Osteoblast (primary cell): ENCODE measurements around the gene CACFD1. TPM values are rescaled to one million over a fixed set of nuclear protein-coding genes. Genes with fewer than 3 reads are reported as not detected.

Experiments used
- DNase-seq: peaks from one replicate; pipeline ENCODE4 v3.0.0; 2011; ENCODE audit warnings: low spot score, mixed read lengths; ENCODE audit not compliant: insufficient read length; ENCODE audit errors: missing footprints
- H2AFZ ChIP-seq: 2 replicates; pipeline ENCODE4 v1.6.0; 2011; ENCODE audit warnings: mild to moderate bottlenecking, low read length
- H3K27ac ChIP-seq: 2 replicates; pipeline ENCODE4 v1.5.1; 2011; ENCODE audit warnings: mild to moderate bottlenecking, low read depth, low read length, moderate library complexity
- H3K27me3 ChIP-seq: 2 replicates; pipeline ENCODE4 v1.6.0; 2012; ENCODE audit warnings: mild to moderate bottlenecking, control low read depth, inconsistent platforms, low read length, moderate library complexity; ENCODE audit not compliant: insufficient read depth
- H3K36me3 ChIP-seq: 2 replicates; pipeline ENCODE4 v1.5.1; 2011; ENCODE audit warnings: mild to moderate bottlenecking, low read length, control low read depth, moderate library complexity; ENCODE audit not compliant: insufficient read depth
- H3K4me1 ChIP-seq: 2 replicates; pipeline ENCODE4 v1.5.1; 2011; ENCODE audit warnings: mild to moderate bottlenecking, low read length, control low read depth, moderate library complexity; ENCODE audit not compliant: insufficient read depth
- H3K4me2 ChIP-seq: 2 replicates; pipeline ENCODE4 v1.6.0; 2011; ENCODE audit warnings: mild to moderate bottlenecking, low read length; ENCODE audit not compliant: insufficient read depth
- H3K4me3 ChIP-seq: fragments of 200-600 bp; sonication (generic); 3 replicates; pipeline ENCODE4 v1.5.1; 2012; ENCODE audit warnings: mild to moderate bottlenecking, low read length, inconsistent platforms; ENCODE audit not compliant: insufficient read depth
- H3K79me2 ChIP-seq: 2 replicates; pipeline ENCODE4 v1.6.0; 2012; ENCODE audit warnings: mild to moderate bottlenecking, low read length, control low read depth, inconsistent platforms; ENCODE audit not compliant: insufficient read depth
- H3K9me3 ChIP-seq: 2 replicates; pipeline ENCODE4 v1.5.1; 2011; ENCODE audit warnings: low read depth, low read length, control low read depth
- H4K20me1 ChIP-seq: 2 replicates; pipeline ENCODE4 v1.6.0; 2012; ENCODE audit warnings: mild to moderate bottlenecking, low read length, control low read depth; ENCODE audit not compliant: insufficient read depth
- CTCF ChIP-seq: IDR thresholded peaks from 2 replicates; pipeline ENCODE4 v1.5.1; 2011; ENCODE audit warnings: mild to moderate bottlenecking, low read depth, low read length, moderate library complexity; ENCODE audit errors: extremely low read depth
- total RNA-seq: library from RNA; depleted of rRNA; stranded (reverse); fragments of >200 nt; gene quantifications from 2 replicates; pipeline ENCODE4 v1.2.3, GENCODE V29; 2012

Gene CACFD1
- total RNA-seq, 1 donor: 9.0 TPM

- Histone ChIP-seq H3K9me3 (no peaks in the 10 kb centered on the region), H2AFZ (no peak overlapping the region), H3K27ac (no peak overlapping the region), H3K4me2 (no peak overlapping the region), H3K36me3 (no peaks in the 10 kb centered on the region), H3K27me3 (no peaks in the 10 kb centered on the region), H3K79me2 (no peaks in the 10 kb centered on the region), H4K20me1 (no peaks in the 10 kb centered on the region), H3K4me1 (peaks cover 4% of the 10 kb centered on the region), H3K4me3 (no peak overlapping the region)
- no peak for TF ChIP-seq CTCF
- DNase-seq: no peak
Observed at GRCh38 chr9:133455936-133456335, 3.8 kb upstream of the CACFD1 start.

DNA sequence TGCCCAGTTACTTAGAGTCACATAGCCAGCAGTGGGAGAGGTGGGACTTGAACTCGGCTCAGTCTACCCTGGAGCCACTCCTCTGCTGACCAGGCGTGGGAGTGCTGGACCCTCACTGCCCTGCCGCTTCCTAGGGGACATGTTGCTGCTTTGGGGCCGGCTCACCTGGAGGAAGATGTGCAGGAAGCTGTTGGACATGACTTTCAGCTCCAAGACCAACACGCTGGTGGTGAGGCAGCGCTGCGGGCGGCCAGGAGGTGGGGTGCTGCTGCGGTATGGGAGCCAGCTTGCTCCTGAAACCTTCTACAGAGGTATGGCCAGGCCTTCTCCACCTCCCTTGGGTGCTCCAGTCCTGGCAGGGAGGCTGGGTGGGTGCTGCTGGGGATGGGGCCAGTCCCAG, 3.4 kb upstream of the CACFD1 start:
- H3K9me3 ChIP-seq: no peaks in the 10 kb centered on the region
- TF ChIP-seq CTCF: no peak
- H2AFZ ChIP-seq: no peak overlapping the region
- H3K27ac ChIP-seq: no peak overlapping the region
- peaks cover 3% of the 10 kb centered on the region for H4K20me1 ChIP-seq
- no peak overlapping the region for H3K4me3 ChIP-seq
- H3K79me2 ChIP-seq: no peaks in the 10 kb centered on the region
- peaks cover 4% of the 10 kb centered on the region for H3K4me1 ChIP-seq
- no peak for DNase-seq
- H3K4me2 ChIP-seq: no peak overlapping the region
- no peaks in the 10 kb centered on the region for H3K27me3 ChIP-seq
- H3K36me3 ChIP-seq: no peaks in the 10 kb centered on the region

GRCh38 chr9:133457233-133457632, 2.5 kb upstream of the CACFD1 start:
- H3K4me3 ChIP-seq: no peak overlapping the region
- H3K36me3 ChIP-seq: no peaks in the 10 kb centered on the region
- H3K27me3 ChIP-seq: no peaks in the 10 kb centered on the region
- H3K4me1 ChIP-seq: peaks cover 4% of the 10 kb centered on the region
- DNase-seq: no peak
- H2AFZ ChIP-seq: no peak overlapping the region
- no peaks in the 10 kb centered on the region for H3K79me2 ChIP-seq
- H3K27ac ChIP-seq: no peak overlapping the region
- H3K9me3 ChIP-seq: no peaks in the 10 kb centered on the region
- TF ChIP-seq CTCF: no peak
- peaks cover 11% of the 10 kb centered on the region for H4K20me1 ChIP-seq
- H3K4me2 ChIP-seq: no peak overlapping the region

- H3K4me2 ChIP-seq: no peak overlapping the region
- no peak overlapping the region for H3K4me3 ChIP-seq
- peaks cover 14% of the 10 kb centered on the region for H4K20me1 ChIP-seq
- no peaks in the 10 kb centered on the region for H3K27me3 ChIP-seq
- H3K27ac ChIP-seq: no peak overlapping the region
- H3K36me3 ChIP-seq: no peaks in the 10 kb centered on the region
- H3K4me1 ChIP-seq: peaks cover 4% of the 10 kb centered on the region
- H2AFZ ChIP-seq: no peak overlapping the region
- no peaks in the 10 kb centered on the region for H3K9me3 ChIP-seq
- no peaks in the 10 kb centered on the region for H3K79me2 ChIP-seq
- no peak for TF ChIP-seq CTCF
- DNase-seq: no peak
Observed at GRCh38 chr9:133457748-133458147, 2.0 kb upstream of the CACFD1 start.
